Right lobe of liver (tissue), 6 donors: ENCODE results near the gene KAZN. TPM values are rescaled to one million over a fixed set of nuclear protein-coding genes. Genes with fewer than 3 reads are reported as not detected.

ENCODE experiments used
- ATAC-seq, 4 donors: fragments of 200-7000 bp; cut with Tn5 transposase; one replicate each; pipeline ENCODE4 v1.9.1; 2020; ENCODE audit warnings: mild to moderate bottlenecking in 4 of 4, moderate library complexity in 4 of 4
- DNase-seq, 3 donors: peaks; one replicate each; pipeline ENCODE4 v3.0.0-alpha.2; 2020
- H3K27ac ChIP-seq, 3 donors: fragments of 200-600 bp; one replicate each; pipeline ENCODE4 v1.8.0; 2022
- H3K27me3 ChIP-seq, 2 donors: fragments of 200-600 bp; one replicate each; pipeline ENCODE4 v1.8.0; 2022
- H3K36me3 ChIP-seq, 4 donors: fragments of 200-600 bp; sonication (generic) in 1 of 4; one replicate each; pipeline versions ENCODE4 v1.5.1 to v1.8.0; 2017 to 2022; ENCODE audit warnings: control low read depth in 1 of 4
- H3K4me1 ChIP-seq, 4 donors: fragments of 200-600 bp; sonication (generic) in 1 of 4; one replicate each; pipeline versions ENCODE4 v1.5.1 to v1.8.0; 2017 to 2022; ENCODE audit warnings: control low read depth in 1 of 4
- H3K4me3 ChIP-seq, 3 donors: fragments of 200-600 bp; one replicate each; pipeline ENCODE4 v1.8.0; 2022
- H3K9me3 ChIP-seq, 4 donors: fragments of 200-600 bp; sonication (generic) in 1 of 4; one replicate each; pipeline versions ENCODE4 v1.5.1 to v1.8.0; 2017 to 2022; ENCODE audit warnings: control low read depth in 1 of 4
- CTCF ChIP-seq, 4 donors: fragments of 200-600 bp in 3 of 4; fragments of 450-650 bp in 1 of 4; IDR thresholded peaks; one replicate each; pipeline versions ENCODE4 v1.5.1 to v1.8.0; 2016 to 2022; ENCODE audit warnings: antibody characterized with exemption in 4 of 4, mild to moderate bottlenecking in 2 of 4
- POLR2A ChIP-seq: fragments of 450-650 bp; IDR thresholded peaks from one replicate; pipeline ENCODE4 v1.6.1; 2017; ENCODE audit warnings: antibody characterized with exemption, mild to moderate bottlenecking
- WGBS: methylation state at CpG from one replicate; pipeline ENCODE4 v1.1.6; 2018; ENCODE audit warnings: low coverage, low lambda C conversion rate; ENCODE audit not compliant: insufficient coverage; ENCODE audit errors: missing lambda C conversion rate; 5-methylcytosine and 5-hydroxymethylcytosine counted together
- intact Hi-C, 2 donors: fragments of 100-400 bp; cut with DNase I; formaldehyde crosslinking; loops; one replicate each; pipeline versions ENCODE4 v1.11.2 to v1.14.1; 2022
- total RNA-seq, 6 experiments: library from RNA; depleted of rRNA in 2 of 6; stranded (reverse); fragments of >200 nt in 2 of 6; fragmentation: NEBNext Ultra II Directional in 3 of 6; extraction: Animal tissue kit (Norgen Biotek cat#: 25700) in 3 of 6; gene quantifications; one replicate each; pipeline versions ENCODE4 v1.1.0 to v1.2.4, GENCODE V29; 2016 to 2023
- donor health status: DM: no; HTN: yes; CAD: no.
- donor health status: DM: no; HTN: no; CAD: no.
- donor health status: DM: no; HTN: no; CAD: no.
- donor health status: DM: no; HTN: yes; CAD: no.
- donor health status: DM: no; HTN: yes; CAD: no.

Gene KAZN
- total RNA-seq, 6 experiments from 2014 or later: 1.5 to 7.2 (median 2.7) TPM

GRCh38 chr1:15060104-15060503, 461.6 kb downstream of the KAZN start:
- no peak overlapping the region for H3K27ac ChIP-seq
- H3K9me3 ChIP-seq: no peaks in the 10 kb centered on the region
- peak in 1 of 4 donors; percentile 25 for ATAC-seq
- no peak for TF ChIP-seq POLR2A
- no peak for TF ChIP-seq CTCF (IDR thresholded peaks at IDR 0.05)
- 71% methylated on average over 5 of the region's 25 CpGs for WGBS
- no peaks in the 10 kb centered on the region for H3K4me1 ChIP-seq
- DNase-seq: no peak
- intact Hi-C loops: no loop called here
- no peak overlapping the region for H3K4me3 ChIP-seq
- H3K27me3 ChIP-seq: no peaks in the 10 kb centered on the region
- H3K36me3 ChIP-seq: no peaks in the 10 kb centered on the region

GRCh38 chr1:15062479-15063099, 464.1 kb downstream of the KAZN start:
- H3K27me3 ChIP-seq: no peaks in the 10 kb centered on the region
- H3K9me3 ChIP-seq: no peaks in the 10 kb centered on the region
- ATAC-seq (no peak), DNase-seq (no peak)
- H3K4me3 ChIP-seq: no peak overlapping the region
- H3K4me1 ChIP-seq: no peaks in the 10 kb centered on the region
- 69% methylated on average over 4 of the region's 6 CpGs for WGBS
- no peaks in the 10 kb centered on the region for H3K36me3 ChIP-seq
- intact Hi-C loops: no loop called here
- no peak for TF ChIP-seq POLR2A
- TF ChIP-seq CTCF (IDR thresholded peaks at IDR 0.05): peak; percentile 8 to 36 (median 16)
- H3K27ac ChIP-seq: no peak overlapping the region

- no peaks in the 10 kb centered on the region for H3K27me3 ChIP-seq
- H3K9me3 ChIP-seq: no peaks in the 10 kb centered on the region
- intact Hi-C loops: no loop called here
- TF ChIP-seq POLR2A (no peak), CTCF (IDR thresholded peaks at IDR 0.05) (no peak)
- WGBS: 90% methylated on average over 5 of the region's 7 CpGs
- H3K4me1 ChIP-seq: no peaks in the 10 kb centered on the region
- no peak overlapping the region for H3K4me3 ChIP-seq
- no peak for DNase-seq
- no peak overlapping the region for H3K27ac ChIP-seq
- H3K36me3 ChIP-seq: no peaks in the 10 kb centered on the region
- no peak for ATAC-seq
Measured at GRCh38 chr1:15063346-15063745, 464.9 kb downstream of the KAZN start.

- TF ChIP-seq POLR2A (no peak), CTCF (IDR thresholded peaks at IDR 0.05) (no peak)
- no peaks in the 10 kb centered on the region for H3K4me1 ChIP-seq
- DNase-seq (no peak), ATAC-seq (no peak)
- 100% methylated on average over 1 of the region's 7 CpGs for WGBS
- no peaks in the 10 kb centered on the region for H3K9me3 ChIP-seq
- no peak overlapping the region for H3K4me3 ChIP-seq
- no peak overlapping the region for H3K27ac ChIP-seq
- intact Hi-C loops: no loop called here
- H3K27me3 ChIP-seq: no peaks in the 10 kb centered on the region
- no peaks in the 10 kb centered on the region for H3K36me3 ChIP-seq
Measured at GRCh38 chr1:15063783-15064182, 465.3 kb downstream of the KAZN start.
